Measurements from ENCODE around the gene SYT7. TPM values are rescaled to one million over a fixed set of nuclear protein-coding genes. Genes with fewer than 3 reads are reported as not detected.

Gene SYT7
- total RNA-seq, 2 experiments from 2014 or later: not detected

- Histone ChIP-seq H3K36me3 (ENCODE audit: insufficient read depth, low read length) (no peaks in the 10 kb centered on the region), H3K4me1 (ENCODE audit: insufficient read depth, low read length) (no peaks in the 10 kb centered on the region), H3K27ac (ENCODE audit: low read depth in 1 of 2, low read length in 2 of 2) (no peak overlapping the region), H3K4me3 (ENCODE audit: low read length) (no peak overlapping the region), H3K27me3 (ENCODE audit: control insufficient read depth in 1 of 2, insufficient read depth in 2 of 2, low read length in 2 of 2) (peaks cover 26 to 56% of the 10 kb centered on the region in 2 experiments), H3K9me3 (ENCODE audit: control insufficient read depth in 1 of 2, insufficient read depth in 1 of 2, low read length in 2 of 2) (no peaks in the 10 kb centered on the region)
- peaks cover 79% of the 10 kb centered on the region for H3K27me3 Mint-ChIP-seq
- no peaks in the 10 kb centered on the region for H3K9me3 Mint-ChIP-seq
- ChIA-PET CTCF (no interaction called here), POLR2A (no interaction called here)
- DNase-seq (no peak), ATAC-seq (ENCODE audit: poor library complexity) (no peak)
- H3K4me3 Mint-ChIP-seq: no peak overlapping the region
- no peak for TF ChIP-seq CTCF (IDR thresholded peaks at IDR 0.05)
- intact Hi-C loops (cut with DNase I, micrococcal nuclease): no loop called here
- no peak overlapping the region for H3K27ac Mint-ChIP-seq
- peaks cover 5% of the 10 kb centered on the region for H3K4me1 Mint-ChIP-seq (ENCODE audit: low read depth)
- no peaks in the 10 kb centered on the region for H3K36me3 Mint-ChIP-seq (ENCODE audit: low read depth)
Measured at GRCh38 chr11:61555978-61556377, 24.9 kb downstream of the SYT7 start.

GRCh38 chr11:61555051-61555969, 25.6 kb downstream of the SYT7 start:
- POLR2A ChIA-PET: no interaction called here
- CTCF ChIA-PET: no interaction called here
- no peak overlapping the region for H3K27ac ChIP-seq (ENCODE audit: low read depth in 1 of 2, low read length in 2 of 2)
- H3K27me3 ChIP-seq (ENCODE audit: control insufficient read depth in 1 of 2, insufficient read depth in 2 of 2, low read length in 2 of 2): peaks cover 30 to 56% of the 10 kb centered on the region in 2 experiments
- Mint-ChIP-seq H3K36me3 (ENCODE audit: low read depth) (no peaks in the 10 kb centered on the region), H3K27ac (no peak overlapping the region), H3K4me1 (ENCODE audit: low read depth) (peaks cover 5% of the 10 kb centered on the region), H3K27me3 (peaks cover 72% of the 10 kb centered on the region), H3K4me3 (no peak overlapping the region), H3K9me3 (no peaks in the 10 kb centered on the region)
- no peaks in the 10 kb centered on the region for H3K9me3 ChIP-seq (ENCODE audit: control insufficient read depth in 1 of 2, insufficient read depth in 1 of 2, low read length in 2 of 2)
- no peak for ATAC-seq (ENCODE audit: poor library complexity)
- no peaks in the 10 kb centered on the region for H3K4me1 ChIP-seq (ENCODE audit: insufficient read depth, low read length)
- intact Hi-C loops (cut with DNase I, micrococcal nuclease): no loop called here
- DNase-seq: no peak
- no peak overlapping the region for H3K4me3 ChIP-seq (ENCODE audit: low read length)
- H3K36me3 ChIP-seq (ENCODE audit: insufficient read depth, low read length): no peaks in the 10 kb centered on the region
- no peak for TF ChIP-seq CTCF (IDR thresholded peaks at IDR 0.05)

- no peak for DNase-seq
- no peak for TF ChIP-seq CTCF (IDR thresholded peaks at IDR 0.05)
- ATAC-seq (ENCODE audit: poor library complexity): no peak
- intact Hi-C loops (cut with DNase I, micrococcal nuclease): no loop called here
- H3K4me1 Mint-ChIP-seq (ENCODE audit: low read depth): peaks cover 5% of the 10 kb centered on the region
- Histone ChIP-seq H3K27me3 (ENCODE audit: control insufficient read depth in 1 of 2, insufficient read depth in 2 of 2, low read length in 2 of 2) (peaks cover 32 to 53% of the 10 kb centered on the region in 2 experiments), H3K9me3 (ENCODE audit: control insufficient read depth in 1 of 2, insufficient read depth in 1 of 2, low read length in 2 of 2) (no peaks in the 10 kb centered on the region), H3K4me1 (ENCODE audit: insufficient read depth, low read length) (no peaks in the 10 kb centered on the region), H3K36me3 (ENCODE audit: insufficient read depth, low read length) (no peaks in the 10 kb centered on the region), H3K27ac (ENCODE audit: low read depth in 1 of 2, low read length in 2 of 2) (no peak overlapping the region), H3K4me3 (ENCODE audit: low read length) (no peak overlapping the region)
- no peak overlapping the region for H3K4me3 Mint-ChIP-seq
- ChIA-PET POLR2A (no interaction called here), CTCF (no interaction called here)
- H3K36me3 Mint-ChIP-seq (ENCODE audit: low read depth): no peaks in the 10 kb centered on the region
- H3K27ac Mint-ChIP-seq: no peak overlapping the region
- no peaks in the 10 kb centered on the region for H3K9me3 Mint-ChIP-seq
- H3K27me3 Mint-ChIP-seq: peaks cover 71% of the 10 kb centered on the region
Measured at GRCh38 chr11:61554172-61554988, 26.5 kb downstream of the SYT7 start.

All from CD4-positive, alpha-beta T cell (primary cell).